HG03159 (cell line): Measurements from ENCODE around the gene TCIRG1.

Source experiments
- ATAC-seq: cut with Tn5 transposase; IDR thresholded peaks from one replicate; pipeline ENCODE4 v1.9.1; 2021; ENCODE audit warnings: mild to moderate bottlenecking, moderate library complexity; ENCODE audit not compliant: unreplicated experiment

TCIRG1 gene

DNA sequence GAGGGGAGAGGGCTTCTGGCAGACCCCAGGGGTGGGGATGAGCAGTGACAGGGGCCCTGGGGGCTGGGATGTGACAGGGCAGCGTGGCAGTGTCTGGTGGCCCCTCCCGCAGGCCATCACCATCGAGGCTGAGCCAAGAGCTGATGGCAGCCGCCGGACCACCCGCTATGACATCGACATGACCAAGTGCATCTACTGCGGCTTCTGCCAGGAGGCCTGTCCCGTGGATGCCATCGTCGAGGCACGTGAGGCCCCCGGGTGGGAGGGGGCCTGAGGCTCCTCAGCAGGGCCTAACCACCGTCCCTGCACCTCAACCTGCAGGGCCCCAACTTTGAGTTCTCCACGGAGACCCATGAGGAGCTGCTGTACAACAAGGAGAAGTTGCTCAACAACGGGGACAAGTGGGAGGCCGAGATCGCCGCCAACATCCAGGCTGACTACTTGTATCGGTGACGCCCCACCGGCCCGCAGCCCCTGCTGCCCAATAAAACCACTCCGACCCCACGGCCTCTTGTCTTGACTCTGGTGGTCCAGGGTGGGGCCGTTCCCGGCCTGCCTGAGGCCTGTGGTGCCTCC, 2.6 kb upstream of the TCIRG1 start:
- no peak for ATAC-seq

DNA sequence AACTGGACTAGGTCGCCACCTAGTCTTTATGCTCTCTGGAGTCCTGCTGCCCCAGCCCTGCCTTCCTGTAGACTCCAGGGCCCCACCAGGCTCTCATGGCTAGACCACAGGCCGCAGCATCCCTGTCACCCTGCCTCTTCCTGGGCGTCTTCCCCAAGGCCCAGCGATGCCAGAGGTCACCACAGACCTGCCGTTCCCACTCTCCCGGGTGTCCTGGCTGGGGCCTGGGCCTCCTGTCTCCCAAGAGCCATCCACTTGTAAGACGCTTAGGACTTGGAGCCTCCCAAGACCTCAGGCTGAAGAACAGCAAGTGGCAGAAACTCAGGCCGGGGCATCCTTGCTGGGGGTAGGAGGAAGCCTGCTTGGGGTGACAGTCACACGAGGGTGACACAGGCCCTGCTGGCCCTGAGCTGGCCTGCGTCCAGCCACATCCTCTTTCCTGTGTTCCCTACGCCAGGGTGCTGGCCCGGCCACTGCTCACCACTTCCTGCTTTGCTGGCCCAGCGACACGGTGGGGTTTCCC, 2.0 kb upstream of the TCIRG1 start:
- no peak for ATAC-seq

DNA sequence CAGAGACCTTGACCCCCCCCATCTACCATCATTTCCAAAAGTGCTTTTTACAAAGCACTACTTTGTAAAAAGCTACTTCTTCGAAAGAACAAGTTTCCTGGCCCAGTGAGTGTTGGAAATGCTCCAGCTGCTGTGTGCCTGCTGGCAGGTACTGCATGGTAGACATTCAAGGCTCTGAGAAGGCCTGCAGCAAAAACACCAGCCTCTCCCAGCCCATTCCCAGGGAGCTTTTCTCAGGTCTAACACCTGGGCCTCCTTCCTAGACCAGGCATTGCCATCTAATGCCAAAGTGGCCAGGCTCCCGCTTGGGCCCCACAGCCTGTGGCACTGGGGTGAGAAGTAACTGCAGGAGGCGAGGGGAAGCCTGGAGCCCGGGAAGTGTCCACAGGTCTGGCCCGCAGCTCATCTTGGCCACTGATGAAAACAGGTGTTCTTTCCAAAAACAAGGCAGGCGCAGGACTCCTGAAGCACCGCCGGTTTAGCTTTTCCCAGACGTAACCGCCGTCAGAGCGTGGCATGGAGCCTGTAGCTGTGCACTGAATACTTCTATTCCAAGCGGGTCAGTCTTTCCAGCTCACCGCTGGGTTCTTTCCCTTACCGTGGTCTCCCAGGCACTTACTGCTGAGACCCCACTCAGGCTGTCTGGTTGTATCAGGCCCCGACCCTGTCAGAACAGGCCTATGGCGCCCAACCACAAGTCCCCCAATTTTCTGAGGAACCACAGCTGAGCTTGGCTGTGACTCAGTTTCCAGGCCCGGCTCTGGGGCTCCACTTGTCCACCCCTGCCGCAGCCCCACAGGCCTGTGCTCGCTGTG, 1.2 kb upstream of the TCIRG1 start:
- no peak for ATAC-seq

DNA sequence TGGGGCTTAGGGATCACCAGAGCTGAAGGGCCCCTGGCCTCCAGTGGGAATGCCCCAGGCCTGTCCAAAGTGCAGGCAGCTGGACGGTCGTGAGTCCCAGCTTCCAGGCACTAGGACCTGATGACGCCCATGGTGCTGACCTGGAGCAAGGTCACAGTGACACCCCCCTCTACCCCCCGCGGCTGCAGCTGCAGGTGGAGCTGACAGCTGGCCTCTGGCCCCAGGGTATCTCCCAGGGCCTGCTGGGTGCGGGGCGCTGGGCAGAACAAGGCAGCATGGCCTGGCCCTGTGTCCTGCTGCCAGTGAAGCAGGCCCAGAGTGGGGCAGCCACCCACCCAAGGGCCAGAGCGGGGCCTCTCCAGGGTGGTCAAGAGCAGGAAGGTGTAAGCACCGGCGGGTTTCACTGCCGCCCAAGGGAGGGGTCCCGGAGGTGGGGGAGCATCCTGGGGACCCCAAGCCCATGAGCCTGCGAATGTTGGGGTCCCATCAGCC, 553 bp upstream of the TCIRG1 start:
- ATAC-seq: no peak

DNA sequence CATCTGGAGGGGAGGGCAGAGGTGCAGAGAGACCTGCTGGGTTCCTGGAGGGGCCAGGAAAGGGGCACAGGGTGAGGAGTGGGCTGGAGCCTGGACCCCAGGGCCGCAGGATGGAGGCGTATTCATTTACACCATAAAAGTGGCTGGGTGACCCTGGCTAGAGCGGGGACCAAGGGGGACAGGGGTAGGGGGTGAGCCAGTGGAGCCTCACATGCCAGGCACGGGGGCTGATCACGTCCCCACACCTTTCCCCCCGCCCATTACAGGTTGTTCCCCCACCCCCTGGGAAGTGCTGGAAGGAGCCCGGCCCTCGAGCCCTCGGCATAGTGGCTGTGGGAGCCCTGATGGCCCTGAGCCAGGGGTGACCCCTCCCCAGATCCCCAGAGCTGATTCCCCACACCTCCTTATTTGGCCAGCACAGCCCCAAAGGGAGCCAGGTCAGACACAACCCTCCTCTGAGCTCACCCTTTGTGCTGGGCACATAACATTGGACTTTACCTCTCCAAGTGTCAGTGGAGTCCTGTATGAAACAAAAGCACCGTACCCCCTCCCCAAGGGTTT, 781 bp downstream of the TCIRG1 start:
- no peak for ATAC-seq

DNA sequence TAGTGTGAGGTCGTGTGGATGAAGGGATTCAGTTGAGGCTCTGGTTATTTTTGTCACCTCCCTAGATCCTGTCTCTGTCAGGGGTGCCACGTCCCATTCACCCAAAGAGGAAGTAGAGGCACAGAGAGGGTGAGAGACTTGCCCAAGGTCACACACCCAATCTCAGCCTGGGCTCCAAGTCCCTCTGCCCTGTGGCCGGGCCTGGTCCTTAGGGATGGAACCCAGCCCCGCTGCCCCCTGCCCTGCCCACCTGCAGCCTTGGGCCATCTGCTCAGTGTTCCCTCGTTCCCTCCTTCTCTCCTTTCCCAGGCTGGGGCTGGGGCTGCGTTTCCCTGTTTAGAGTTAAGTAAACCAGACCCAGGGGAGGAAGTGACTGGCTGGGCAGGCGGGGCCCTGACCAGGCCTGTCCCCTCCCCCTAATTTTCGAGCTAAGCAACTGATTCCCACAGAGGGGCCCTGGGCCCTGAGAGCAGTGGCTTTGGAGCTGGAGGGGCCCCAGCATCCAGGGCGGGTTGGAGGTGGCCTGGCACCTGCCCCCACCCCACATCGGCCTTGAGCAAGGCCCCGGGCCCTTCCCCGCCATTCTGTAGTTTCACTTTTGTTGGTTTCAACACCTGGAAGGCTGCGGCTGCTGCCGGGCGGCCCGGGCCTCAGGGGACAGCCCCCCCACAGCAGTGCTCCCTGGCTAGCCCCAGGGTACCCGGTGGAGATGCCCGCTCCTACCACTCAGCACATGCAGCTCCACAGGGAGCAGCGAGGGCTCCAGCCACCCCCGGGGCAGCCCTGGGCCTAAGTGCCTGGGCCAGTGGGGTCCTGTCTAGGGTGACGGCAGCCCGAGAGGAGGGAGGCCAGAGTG, 1.5 kb downstream of the TCIRG1 start:
- peak; percentile 42 for ATAC-seq

DNA sequence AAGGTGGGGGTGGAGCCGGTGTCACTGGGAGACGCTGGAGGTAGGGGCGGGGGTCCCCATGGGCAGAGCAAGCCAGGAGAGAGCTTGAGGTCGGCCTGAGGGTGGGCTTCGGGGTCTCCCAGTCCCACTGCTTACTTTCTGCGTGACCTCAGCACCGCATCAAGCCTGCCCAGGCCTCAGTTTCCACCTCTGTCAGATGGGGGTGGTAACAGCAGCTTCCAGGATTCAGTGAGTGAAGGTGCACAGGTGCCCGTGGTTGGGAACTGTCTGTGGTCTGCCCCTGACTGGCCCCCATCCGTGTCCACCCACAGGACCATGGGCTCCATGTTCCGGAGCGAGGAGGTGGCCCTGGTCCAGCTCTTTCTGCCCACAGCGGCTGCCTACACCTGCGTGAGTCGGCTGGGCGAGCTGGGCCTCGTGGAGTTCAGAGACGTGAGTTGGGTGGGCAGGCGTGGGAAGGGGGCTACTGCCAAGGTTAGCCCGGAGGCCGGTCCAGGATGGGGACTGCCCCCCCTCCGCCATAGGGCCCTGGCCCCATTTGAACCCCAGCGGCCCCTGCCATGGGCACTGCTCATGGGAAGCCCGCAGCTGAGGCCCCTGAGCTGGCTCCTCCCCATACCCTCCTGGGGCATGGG, 2.2 kb downstream of the TCIRG1 start:
- no peak for ATAC-seq

DNA sequence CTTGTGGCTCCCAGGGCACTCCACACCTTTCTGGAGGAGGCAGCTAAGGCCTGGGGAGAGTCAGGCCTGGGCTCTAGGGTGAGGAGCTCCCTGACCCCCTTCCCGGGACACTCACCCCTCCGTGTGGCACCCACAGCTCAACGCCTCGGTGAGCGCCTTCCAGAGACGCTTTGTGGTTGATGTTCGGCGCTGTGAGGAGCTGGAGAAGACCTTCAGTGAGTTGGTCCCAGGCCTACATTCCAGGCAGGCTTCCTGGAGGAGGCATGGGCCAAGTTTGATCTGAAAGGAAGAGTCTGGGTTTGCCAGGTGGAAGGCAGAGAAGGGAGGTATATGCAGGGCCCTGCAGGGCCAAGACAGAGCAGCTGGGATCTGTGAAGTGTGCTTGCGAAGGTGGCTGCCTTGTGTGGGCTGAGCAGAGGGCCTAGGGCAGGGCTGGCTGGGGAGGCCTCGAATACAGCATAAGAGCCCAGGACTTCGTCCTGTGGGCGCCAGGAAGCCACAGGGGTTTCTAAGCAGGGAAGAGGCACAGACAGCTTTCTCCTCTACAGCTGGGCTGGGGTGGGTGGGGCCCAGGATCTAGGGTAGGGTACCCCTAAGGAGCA, 2.9 kb downstream of the TCIRG1 start:
- no peak for ATAC-seq

DNA sequence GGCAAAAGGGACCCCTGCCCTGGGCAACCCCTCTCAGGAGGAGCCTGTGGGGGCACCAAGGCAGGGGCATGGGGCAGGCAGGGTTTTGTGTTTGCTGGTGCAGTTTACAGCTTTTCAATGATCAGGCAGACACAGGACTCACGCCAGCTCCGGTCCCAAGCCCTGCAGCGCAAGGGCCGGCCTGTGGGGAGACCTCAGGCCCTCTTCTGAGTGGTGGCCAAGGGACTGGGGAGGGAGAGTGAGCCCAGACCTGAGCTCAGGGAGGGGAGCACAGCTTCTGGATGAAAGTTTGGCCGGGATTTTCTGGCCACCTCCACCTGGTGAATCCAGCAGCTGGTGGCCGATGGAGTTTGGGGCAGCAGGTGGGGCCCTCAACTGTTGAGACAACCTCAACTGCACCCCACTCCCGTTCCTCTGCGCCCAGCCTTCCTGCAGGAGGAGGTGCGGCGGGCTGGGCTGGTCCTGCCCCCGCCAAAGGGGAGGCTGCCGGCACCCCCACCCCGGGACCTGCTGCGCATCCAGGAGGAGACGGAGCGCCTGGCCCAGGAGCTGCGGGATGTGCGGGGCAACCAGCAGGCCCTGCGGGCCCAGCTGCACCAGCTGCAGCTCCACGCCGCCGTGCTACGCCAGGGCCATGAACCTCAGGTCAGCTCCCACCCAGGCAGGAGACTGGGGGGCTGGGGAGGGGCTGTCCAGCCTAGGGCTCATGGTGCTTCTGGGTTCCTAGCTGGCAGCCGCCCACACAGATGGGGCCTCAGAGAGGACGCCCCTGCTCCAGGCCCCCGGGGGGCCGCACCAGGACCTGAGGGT, 3.6 kb downstream of the TCIRG1 start:
- no peak for ATAC-seq

DNA sequence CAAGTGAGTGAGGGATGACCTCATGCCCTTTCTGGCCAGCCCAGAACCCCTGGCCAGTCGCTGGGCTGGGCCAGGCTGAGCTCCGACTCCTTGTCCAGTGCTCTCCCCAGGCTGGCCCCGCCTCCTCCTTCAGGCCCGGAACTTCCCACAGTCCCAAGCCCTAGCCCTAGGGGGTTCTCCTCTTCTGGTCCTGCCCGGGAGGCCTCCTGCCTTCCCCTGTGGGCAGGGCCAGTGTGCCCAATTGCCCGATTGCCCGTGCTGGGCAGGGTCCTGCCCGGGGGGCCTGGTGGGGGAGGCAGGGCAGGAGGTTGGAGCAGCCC, 4.2 kb downstream of the TCIRG1 start:
- no peak for ATAC-seq

DNA sequence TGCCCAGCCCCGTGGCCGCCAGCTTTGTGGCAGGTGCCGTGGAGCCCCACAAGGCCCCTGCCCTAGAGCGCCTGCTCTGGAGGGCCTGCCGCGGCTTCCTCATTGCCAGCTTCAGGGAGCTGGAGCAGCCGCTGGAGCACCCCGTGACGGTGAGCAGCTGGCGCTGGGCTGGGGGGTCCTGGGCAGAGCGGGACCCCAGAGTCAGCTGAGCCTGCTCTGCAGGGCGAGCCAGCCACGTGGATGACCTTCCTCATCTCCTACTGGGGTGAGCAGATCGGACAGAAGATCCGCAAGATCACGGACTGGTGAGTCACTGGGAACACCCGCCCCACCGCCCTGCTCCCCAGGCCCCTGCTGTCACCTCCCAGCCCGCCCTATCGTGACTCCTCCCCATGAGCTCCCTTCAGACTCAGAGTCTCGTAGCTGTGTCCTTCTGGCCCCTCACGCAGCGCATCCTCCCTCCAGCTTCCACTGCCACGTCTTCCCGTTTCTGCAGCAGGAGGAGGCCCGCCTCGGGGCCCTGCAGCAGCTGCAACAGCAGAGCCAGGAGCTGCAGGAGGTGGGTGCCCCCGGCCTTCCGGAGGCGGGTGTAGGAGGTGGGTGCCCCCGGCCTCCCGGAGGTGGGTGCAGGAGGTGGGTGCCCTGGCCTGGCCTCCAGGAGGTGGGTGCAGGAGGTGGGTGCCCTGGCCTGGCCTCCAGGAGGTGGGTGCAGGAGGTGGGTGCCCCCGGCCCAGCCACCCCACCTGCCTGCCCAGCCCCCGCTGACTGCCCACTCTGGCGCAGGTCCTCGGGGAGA, 4.7 kb downstream of the TCIRG1 start:
- no peak for ATAC-seq

DNA sequence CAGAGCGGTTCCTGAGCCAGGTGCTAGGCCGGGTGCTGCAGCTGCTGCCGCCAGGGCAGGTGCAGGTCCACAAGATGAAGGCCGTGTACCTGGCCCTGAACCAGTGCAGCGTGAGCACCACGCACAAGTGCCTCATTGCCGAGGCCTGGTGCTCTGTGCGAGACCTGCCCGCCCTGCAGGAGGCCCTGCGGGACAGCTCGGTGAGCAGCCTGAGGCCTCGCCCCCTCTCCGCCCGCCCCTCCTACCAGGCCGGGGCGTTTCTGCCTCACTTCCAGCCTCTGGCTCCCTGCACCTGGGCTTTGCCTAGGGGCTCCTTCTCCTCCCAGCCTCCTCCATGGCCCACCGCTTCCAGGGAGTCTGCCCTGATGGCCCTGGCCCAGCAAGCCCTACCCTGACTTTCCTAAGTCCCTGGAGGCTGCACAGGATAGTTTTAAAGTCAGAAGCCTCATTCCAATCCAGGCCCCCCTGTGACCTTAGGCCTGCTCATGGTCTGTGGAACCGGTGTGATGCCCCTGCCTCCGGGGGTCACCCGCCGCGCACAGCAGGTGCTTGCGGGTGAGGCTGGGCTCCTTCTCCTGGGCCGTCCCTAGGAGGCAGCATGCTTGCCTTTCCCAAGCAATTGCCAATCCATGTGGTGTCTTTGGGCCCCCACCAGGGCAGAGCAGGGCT, 5.5 kb downstream of the TCIRG1 start:
- ATAC-seq: no peak

DNA sequence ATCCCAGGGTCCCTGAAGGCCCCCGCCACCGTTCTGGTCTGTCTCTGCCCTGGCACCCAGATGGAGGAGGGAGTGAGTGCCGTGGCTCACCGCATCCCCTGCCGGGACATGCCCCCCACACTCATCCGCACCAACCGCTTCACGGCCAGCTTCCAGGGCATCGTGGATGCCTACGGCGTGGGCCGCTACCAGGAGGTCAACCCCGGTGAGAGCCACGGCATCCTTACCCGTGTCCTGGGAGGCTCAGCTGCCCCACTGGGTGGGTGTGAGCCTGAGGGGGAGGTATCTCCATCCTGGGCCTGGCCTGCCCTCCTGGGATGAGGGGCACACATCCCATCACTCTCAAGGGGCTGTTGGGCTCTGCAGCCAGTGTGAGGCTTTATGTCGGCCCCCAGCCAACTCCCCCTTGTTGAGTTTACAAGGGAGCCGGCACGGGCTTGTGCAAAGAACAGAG, 6.1 kb downstream of the TCIRG1 start:
- no peak for ATAC-seq

DNA sequence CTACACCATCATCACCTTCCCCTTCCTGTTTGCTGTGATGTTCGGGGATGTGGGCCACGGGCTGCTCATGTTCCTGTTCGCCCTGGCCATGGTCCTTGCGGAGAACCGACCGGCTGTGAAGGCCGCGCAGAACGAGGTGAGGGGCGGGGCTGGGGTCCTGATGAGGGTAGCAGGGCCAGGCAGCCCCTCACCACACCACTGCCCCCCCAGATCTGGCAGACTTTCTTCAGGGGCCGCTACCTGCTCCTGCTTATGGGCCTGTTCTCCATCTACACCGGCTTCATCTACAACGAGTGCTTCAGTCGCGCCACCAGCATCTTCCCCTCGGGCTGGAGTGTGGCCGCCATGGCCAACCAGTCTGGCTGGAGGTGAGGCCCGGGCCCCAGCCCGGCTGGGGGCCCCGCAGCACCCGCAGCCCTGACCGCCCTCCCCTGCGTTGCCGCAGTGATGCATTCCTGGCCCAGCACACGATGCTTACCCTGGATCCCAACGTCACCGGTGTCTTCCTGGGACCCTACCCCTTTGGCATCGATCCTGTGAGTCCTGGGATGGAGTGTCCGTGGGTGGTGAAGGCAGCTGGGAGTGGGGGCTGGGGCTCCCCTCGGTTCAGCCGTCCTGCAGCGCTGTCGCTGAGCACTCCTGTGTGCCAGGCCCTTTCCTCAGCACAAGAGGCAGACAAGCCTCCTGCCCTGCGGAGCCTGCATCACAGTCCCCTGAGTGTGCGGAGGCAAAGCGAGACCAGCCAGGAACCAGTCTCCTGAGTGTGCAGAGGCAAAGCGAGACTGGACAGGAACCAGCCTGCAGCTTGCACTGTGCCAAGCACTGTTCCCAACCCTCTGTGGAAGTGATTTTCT, 8.8 kb downstream of the TCIRG1 start:
- no peak for ATAC-seq

DNA sequence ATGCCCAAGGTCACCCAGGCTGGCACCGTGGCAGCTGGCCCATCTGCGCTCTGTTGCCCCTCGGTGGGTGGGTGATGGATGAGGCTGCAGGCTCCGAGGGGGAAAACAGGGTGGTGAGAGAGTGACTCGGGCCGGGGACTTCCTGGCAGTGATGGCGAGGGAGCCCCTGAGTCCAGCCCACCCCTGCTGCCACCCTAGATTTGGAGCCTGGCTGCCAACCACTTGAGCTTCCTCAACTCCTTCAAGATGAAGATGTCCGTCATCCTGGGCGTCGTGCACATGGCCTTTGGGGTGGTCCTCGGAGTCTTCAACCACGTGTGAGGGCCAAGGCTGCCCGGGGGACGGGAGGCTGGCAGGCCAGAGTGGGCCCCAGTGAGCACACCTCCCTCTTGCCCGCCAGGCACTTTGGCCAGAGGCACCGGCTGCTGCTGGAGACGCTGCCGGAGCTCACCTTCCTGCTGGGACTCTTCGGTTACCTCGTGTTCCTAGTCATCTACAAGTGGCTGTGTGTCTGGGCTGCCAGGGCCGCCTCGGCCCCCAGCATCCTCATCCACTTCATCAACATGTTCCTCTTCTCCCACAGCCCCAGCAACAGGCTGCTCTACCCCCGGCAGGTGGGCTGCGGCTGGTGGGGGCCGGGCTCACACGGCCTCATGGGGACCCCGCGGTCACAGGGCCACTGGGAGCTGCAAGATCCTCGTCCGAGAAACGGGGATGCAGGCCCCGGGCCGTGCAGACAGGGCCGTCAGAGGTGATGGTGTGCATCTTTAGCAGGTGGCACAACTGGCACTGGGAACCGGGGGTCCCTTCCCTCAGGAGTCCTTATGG, 10.1 kb downstream of the TCIRG1 start:
- no peak for ATAC-seq
